GM23338 (cell line): ENCODE measurements around the gene LARGE1. TPM values are rescaled to one million over a fixed set of nuclear protein-coding genes. Genes with fewer than 3 reads are reported as not detected.
A peak's percentile ranks its signal among the peaks of the same experiment; 100 is the strongest.

Source experiments
- ATAC-seq: fragments of 200-7000 bp; cut with Tn5 transposase; 3 replicates; pipeline ENCODE4 v1.9.1; 2020
- DNase-seq: peaks from one replicate; pipeline ENCODE4 v3.0.0-alpha.2; 2015; ENCODE audit warnings: low spot score
- H2AFZ ChIP-seq: fragments of 200-600 bp; sonication (generic); 2 replicates; pipeline ENCODE4 v1.8.0; 2016; ENCODE audit warnings: antibody characterized with exemption, mild to moderate bottlenecking, moderate library complexity
- H3F3A ChIP-seq: fragments of 200-600 bp; sonication (generic); replicated peaks from 2 replicates; pipeline ENCODE4 v1.8.0; 2017; ENCODE audit warnings: antibody characterized with exemption, mixed run types, low read depth
- H3K27ac ChIP-seq: fragments of 200-600 bp; sonication (generic); 2 replicates; pipeline ENCODE4 v1.6.1; 2016; ENCODE audit warnings: low read depth
- H3K27me3 ChIP-seq: fragments of 200-600 bp; sonication (generic); 2 replicates; pipeline ENCODE4 v1.8.0; 2016; ENCODE audit warnings: mild to moderate bottlenecking, mixed run types, moderate library complexity; ENCODE audit not compliant: insufficient read depth
- H3K36me3 ChIP-seq: fragments of 200-600 bp; sonication (generic); 2 replicates; pipeline ENCODE4 v1.8.0; 2016; ENCODE audit warnings: mild to moderate bottlenecking; ENCODE audit not compliant: insufficient read depth
- H3K4me1 ChIP-seq: fragments of 200-600 bp; sonication (generic); 2 replicates; pipeline ENCODE4 v1.8.0; 2016; ENCODE audit warnings: mild to moderate bottlenecking, moderate library complexity; ENCODE audit not compliant: insufficient read depth
- H3K4me2 ChIP-seq: fragments of 200-600 bp; sonication (generic); 2 replicates; pipeline ENCODE4 v1.7.1; 2017; ENCODE audit warnings: mixed run types
- H3K4me3 ChIP-seq: fragments of 200-600 bp; sonication (generic); 2 replicates; pipeline ENCODE4 v1.6.1; 2016; ENCODE audit warnings: mixed run types
- H3K79me2 ChIP-seq: fragments of 200-600 bp; sonication (generic); replicated peaks from 2 replicates; pipeline ENCODE4 v1.8.0; 2017; ENCODE audit warnings: mild to moderate bottlenecking; ENCODE audit not compliant: insufficient read depth
- H3K9me2 ChIP-seq: fragments of 200-600 bp; sonication (generic); 2 replicates; pipeline ENCODE4 v1.8.0; 2017; ENCODE audit not compliant: insufficient read depth
- H4K20me1 ChIP-seq: fragments of 200-600 bp; sonication (generic); replicated peaks from 2 replicates; pipeline ENCODE4 v1.8.0; 2017; ENCODE audit warnings: mild to moderate bottlenecking; ENCODE audit not compliant: insufficient read depth
- H3K27ac Mint-ChIP-seq: 2 replicates; pipeline ENCODE4 v1.8.0; 2020; ENCODE audit warnings: inconsistent platforms, mild to moderate bottlenecking, moderate library complexity, mixed read lengths
- H3K27me3 Mint-ChIP-seq: 3 replicates; pipeline ENCODE4 v1.8.0; 2022; ENCODE audit warnings: low read depth, mild to moderate bottlenecking, moderate library complexity, mixed read lengths, inconsistent platforms; ENCODE audit not compliant: insufficient read depth, poor library complexity
- H3K36me3 Mint-ChIP-seq: 3 replicates; pipeline ENCODE4 v1.8.0; 2021; ENCODE audit warnings: low read depth, mild to moderate bottlenecking, inconsistent platforms, moderate library complexity, mixed read lengths
- H3K4me1 Mint-ChIP-seq: 3 replicates; pipeline ENCODE4 v1.8.0; 2020; ENCODE audit warnings: mild to moderate bottlenecking, inconsistent platforms, mixed read lengths
- H3K4me3 Mint-ChIP-seq: 3 replicates; pipeline ENCODE4 v1.8.0; 2021; ENCODE audit warnings: moderate library complexity, mild to moderate bottlenecking, inconsistent platforms, mixed read lengths
- H3K9me3 Mint-ChIP-seq: 3 replicates; pipeline ENCODE4 v1.8.0; 2020; ENCODE audit warnings: moderate library complexity, mild to moderate bottlenecking, inconsistent platforms, mixed read lengths
- CREB1 ChIP-seq: fragments of 250-450 bp; sonication (Bioruptor Pico); IDR thresholded peaks from 2 replicates; pipeline ENCODE4 v1.5.0; 2020; ENCODE audit warnings: low read depth, mild to moderate bottlenecking, moderate library complexity
- CTCF ChIP-seq, 2 experiments: fragments of 200-600 bp in 1 of 2; sonication (generic) in 1 of 2; conservative IDR thresholded peaks; 2 replicates each; pipeline versions ENCODE4 v1.5.1 to v1.6.1; 2016 to 2017; ENCODE audit warnings: antibody characterized with exemption in 2 of 2, low read depth in 2 of 2, mild to moderate bottlenecking in 2 of 2, moderate library complexity in 1 of 2
- ETS1 ChIP-seq: IDR thresholded peaks from 2 replicates; pipeline ENCODE4 v1.6.1; 2016; ENCODE audit warnings: antibody characterized with exemption
- EZH2 ChIP-seq: fragments of 200-600 bp; sonication (generic); IDR thresholded peaks from one replicate; pipeline ENCODE4 v1.8.0; 2017; ENCODE audit warnings: antibody characterized with exemption, mild to moderate bottlenecking, low read depth; ENCODE audit not compliant: unreplicated experiment
- EZH2phosphoT487 ChIP-seq: fragments of 200-600 bp; sonication (generic); IDR thresholded peaks from one replicate; pipeline ENCODE4 v1.8.1; 2018; ENCODE audit warnings: antibody characterized with exemption; ENCODE audit not compliant: unreplicated experiment
- JUNB ChIP-seq: IDR thresholded peaks from one replicate; pipeline ENCODE4 v1.6.1; 2016; ENCODE audit warnings: antibody characterized with exemption; ENCODE audit not compliant: unreplicated experiment
- NANOG ChIP-seq: IDR thresholded peaks from 2 replicates; pipeline ENCODE4 v1.6.1; 2016; ENCODE audit warnings: antibody characterized with exemption, borderline replicate concordance
- POLR2AphosphoS5 ChIP-seq: IDR thresholded peaks from 2 replicates; pipeline ENCODE4 v1.6.1; 2016; ENCODE audit warnings: antibody characterized with exemption, low read depth
- REST ChIP-seq: IDR thresholded peaks from one replicate; pipeline ENCODE4 v1.6.1; 2018; ENCODE audit warnings: antibody characterized with exemption; ENCODE audit not compliant: unreplicated experiment
- STAT1 ChIP-seq: IDR thresholded peaks from one replicate; pipeline ENCODE4 v1.6.1; 2016; ENCODE audit warnings: antibody characterized with exemption; ENCODE audit not compliant: unreplicated experiment
- ZNF114 ChIP-seq: fragments of 250-450 bp; sonication (Bioruptor Pico); IDR thresholded peaks from 2 replicates; pipeline ENCODE4 v1.5.0; 2020; ENCODE audit warnings: mild to moderate bottlenecking, moderate library complexity
- ZNF331 ChIP-seq: fragments of 250-450 bp; sonication (Bioruptor Pico); IDR thresholded peaks from 2 replicates; pipeline ENCODE4 v1.5.0; 2020; ENCODE audit warnings: low read depth, mild to moderate bottlenecking, moderate library complexity
- polyA plus RNA-seq: library from polyadenylated mRNA; unstranded; fragments of >200 nt; fragmentation: Nextera tagmentation; extraction: Ambion mirVana; gene quantifications from 2 replicates; pipeline ENCODE4 v1.2.1, GENCODE V29; 2016
- total RNA-seq: library from RNA; depleted of rRNA; stranded (reverse); fragments of >200 nt; shearing (Covaris generic); gene quantifications from 2 replicates; pipeline ENCODE4 v1.2.3, GENCODE V29; 2014

The LARGE1 gene
- total and polyA plus RNA-seq, 2 experiments from 2014 or later = 12.8 to 75.6 TPM

DNA sequence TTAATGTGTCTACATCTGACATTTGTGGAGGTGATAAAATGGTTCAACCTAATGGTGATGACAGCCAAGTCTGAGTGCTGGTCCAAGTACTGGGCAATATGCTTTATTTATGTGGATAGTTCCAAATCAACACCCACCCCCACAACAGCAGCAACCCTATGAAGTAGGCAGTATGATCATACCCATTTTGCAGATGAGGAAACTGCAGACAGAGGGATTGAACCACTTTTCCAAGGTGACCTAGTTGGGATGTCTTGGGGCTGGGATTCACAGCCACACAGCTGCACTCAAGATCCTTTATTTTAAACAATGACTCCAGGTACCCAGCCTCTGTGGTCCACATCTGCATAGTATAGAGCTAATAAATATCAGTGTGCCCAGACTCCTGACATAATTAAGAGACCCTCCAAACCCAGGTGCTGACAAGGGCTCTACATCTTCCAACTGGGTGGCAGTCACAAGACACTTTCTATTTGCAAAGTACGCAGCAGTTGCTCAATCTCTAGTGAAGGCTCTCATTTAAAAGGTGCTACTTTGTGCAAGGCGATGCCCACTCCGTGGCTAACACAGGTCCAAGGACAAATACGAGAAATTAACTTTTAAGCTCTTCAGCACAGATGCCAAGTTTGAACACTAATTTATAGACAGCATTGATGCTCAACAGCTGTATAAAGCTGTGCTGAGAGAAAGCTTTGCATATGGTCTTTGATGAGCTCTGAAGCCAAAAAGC lies 426.6 kb downstream of the LARGE1 start:
- Histone ChIP-seq H3K4me3 (no peak overlapping the region), H2AFZ (no peak overlapping the region), H3K4me2 (no peak overlapping the region), H3K36me3 (no peaks in the 10 kb centered on the region), H3K79me2 (0 out of 2 replicates have a peak, but pooled peaks cover 12% of the 10 kb centered on the region), H3K27me3 (no peaks in the 10 kb centered on the region), H3K4me1 (peaks cover 21% of the 10 kb centered on the region), H3K9me2 (no peaks in the 10 kb centered on the region), H4K20me1 (peaks cover 10% of the 10 kb centered on the region; the same call in 1 of the 2 replicates), H3K27ac (no peak overlapping the region), H3F3A (no peaks in the 10 kb centered on the region)
- Mint-ChIP-seq H3K27ac (no peak overlapping the region), H3K4me1 (peaks cover 53% of the 10 kb centered on the region), H3K27me3 (peaks cover 12% of the 10 kb centered on the region), H3K36me3 (peaks cover 17% of the 10 kb centered on the region), H3K9me3 (peaks cover 4% of the 10 kb centered on the region; the same call in 2 of the 3 replicates), H3K4me3 (no peak overlapping the region)
- ATAC-seq (no peak), DNase-seq (no peak)
- no peak for TF ChIP-seq JUNB

DNA sequence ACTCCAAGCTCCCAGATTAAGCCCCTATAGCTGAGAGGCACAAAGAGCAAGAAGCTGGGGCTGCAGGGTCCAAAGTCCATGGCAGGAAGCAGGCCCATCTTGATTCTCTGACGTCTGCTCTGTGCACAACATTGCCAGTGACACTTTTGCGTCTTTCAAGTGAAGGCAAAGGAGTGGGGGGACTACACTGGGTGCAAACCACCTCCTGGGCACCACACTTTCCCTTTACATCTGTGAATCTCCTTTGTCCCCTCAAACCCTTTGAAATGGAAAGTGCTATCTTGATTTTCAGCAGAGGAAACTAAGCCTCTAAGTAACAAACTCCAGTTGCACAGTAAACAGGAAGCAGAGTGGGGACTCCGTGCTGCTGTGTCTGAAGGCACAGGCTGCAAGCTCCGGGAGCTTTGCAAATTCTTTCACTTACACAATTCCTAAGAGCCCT lies 428.0 kb downstream of the LARGE1 start:
- Histone ChIP-seq H3K4me2 (peak overlapping the region; percentile 45), H3K36me3 (no peaks in the 10 kb centered on the region), H3K4me1 (peaks cover 21% of the 10 kb centered on the region), H4K20me1 (peaks cover 17% of the 10 kb centered on the region; the same call in 1 of the 2 replicates), H3K79me2 (0 out of 2 replicates have a peak, but pooled peaks cover 10% of the 10 kb centered on the region), H3K9me2 (no peaks in the 10 kb centered on the region), H2AFZ (no peak overlapping the region), H3K27me3 (no peaks in the 10 kb centered on the region), H3K27ac (no peak overlapping the region), H3K4me3 (no peak overlapping the region), H3F3A (no peaks in the 10 kb centered on the region)
- peaks cover 12% of the 10 kb centered on the region for H3K27me3 Mint-ChIP-seq
- peak overlapping the region; percentile 48; the same call in 2 of the 3 replicates for H3K4me3 Mint-ChIP-seq
- H3K36me3 Mint-ChIP-seq = peaks cover 17% of the 10 kb centered on the region
- peaks cover 4% of the 10 kb centered on the region; the same call in 2 of the 3 replicates for H3K9me3 Mint-ChIP-seq
- H3K27ac Mint-ChIP-seq = peak overlapping the region; percentile 81
- ATAC-seq (peak; percentile 59), DNase-seq (peak; percentile 59)
- peaks cover 57% of the 10 kb centered on the region for H3K4me1 Mint-ChIP-seq
- TF ChIP-seq REST (no peak), JUNB (no peak), POLR2AphosphoS5 (no peak), ETS1 (no peak), CREB1 (CRISPR knock-in tag) (no peak), CTCF (conservative IDR thresholded peaks at IDR 0.05; ENCODE audit: low read depth in 2 of 2) (no peak), STAT1 (no peak), NANOG (no peak), EZH2 (no peak), EZH2phosphoT487 (no peak), ZNF331 (CRISPR knock-in tag) (no peak), ZNF114 (CRISPR knock-in tag) (no peak)
